ENCODE results near the gene FOS. TPM values are rescaled to one million over a fixed set of nuclear protein-coding genes. Genes with fewer than 3 reads are reported as not detected.
A peak's percentile ranks its signal among the peaks of the same experiment; 100 is the strongest.

The FOS gene
- total and polyA plus RNA-seq, 2 donors (not counting 1 experiment from before 2014, with no cell fraction given), result 103 to 4,077 TPM

- Histone ChIP-seq H3K4me3 (ENCODE audit: control extremely low read depth in 1 of 5, extremely low read depth in 1 of 5, insufficient read depth in 1 of 5, low read depth in 2 of 5, low read length in 4 of 5) (peak overlapping the region; percentile 61 to 96 (median 80)), H3K27ac (ENCODE audit: low read length in 2 of 2) (peak overlapping the region; percentile 9 to 76), H3K36me3 (replicated peaks in 1 of 2; ENCODE audit: control extremely low read depth in 1 of 2, control insufficient read depth in 1 of 2, extremely low read depth in 1 of 2, insufficient read depth in 2 of 2, low read length in 1 of 2) (peaks cover 0 to 2% of the 10 kb centered on the region in 2 experiments), H3K9me3 (ENCODE audit: control extremely low read depth in 1 of 3, control insufficient read depth in 2 of 3, insufficient read depth in 1 of 3, low read length in 2 of 3) (peaks cover 0 to 13% (median 0%) of the 10 kb centered on the region in 3 donors), H3K79me2 (ENCODE audit: control insufficient read depth, insufficient read depth, low read length) (peaks cover 4% of the 10 kb centered on the region), H3K4me2 (replicated peaks; ENCODE audit: low read depth, low read length, poor library complexity, severe bottlenecking) (peak overlapping the region; percentile 99), H4K20me1 (ENCODE audit: control insufficient read depth, insufficient read depth, low read length, poor library complexity, severe bottlenecking) (peaks cover 27% of the 10 kb centered on the region), H3K27me3 (replicated peaks in 1 of 4; ENCODE audit: control extremely low read depth in 1 of 4, control insufficient read depth in 3 of 4, insufficient read depth in 4 of 4, low read length in 3 of 4) (peaks cover 0 to 48% (median 28%) of the 10 kb centered on the region in 4 experiments), H2AFZ (ENCODE audit: insufficient read depth, low read depth, low read length, poor library complexity, severe bottlenecking) (no peak overlapping the region), H3K9ac (ENCODE audit: low read length) (peak overlapping the region; percentile 95), H3K4me1 (ENCODE audit: control insufficient read depth in 2 of 2, insufficient read depth in 2 of 2, low read length in 2 of 2) (peaks cover 59 to 63% of the 10 kb centered on the region in 2 donors)
- Mint-ChIP-seq H3K9me3 (ENCODE audit: insufficient read depth) (no peaks in the 10 kb centered on the region), H3K4me1 (peaks cover 68% of the 10 kb centered on the region), H3K27ac (peak overlapping the region; percentile 96), H3K27me3 (peaks cover 37% of the 10 kb centered on the region), H3K4me3 (peak overlapping the region; percentile 99)
- ChIA-PET CTCF (interaction anchor here (0.9 to 1.5 kb wide), 4 partner anchors 18 to 262 kb away, joined by 3 to 7 read pairs (median 4); no protein-coding TSS in a partner anchor), POLR2A (interaction anchor here (0.6 to 1.9 kb wide), 3 partner anchors 18 to 347 kb away, joined by 3 to 5 read pairs (median 3); partner anchors contain the start of gene NEK9)
- intact Hi-C loops (cut with micrococcal nuclease), result no loop called here
- TF ChIP-seq EZH2 (IDR thresholded peaks at IDR 0.05; ENCODE audit: borderline replicate concordance, insufficient read depth, low read depth, low read length, poor library complexity, severe bottlenecking), result no peak
- TF ChIP-seq, protein P1, sequence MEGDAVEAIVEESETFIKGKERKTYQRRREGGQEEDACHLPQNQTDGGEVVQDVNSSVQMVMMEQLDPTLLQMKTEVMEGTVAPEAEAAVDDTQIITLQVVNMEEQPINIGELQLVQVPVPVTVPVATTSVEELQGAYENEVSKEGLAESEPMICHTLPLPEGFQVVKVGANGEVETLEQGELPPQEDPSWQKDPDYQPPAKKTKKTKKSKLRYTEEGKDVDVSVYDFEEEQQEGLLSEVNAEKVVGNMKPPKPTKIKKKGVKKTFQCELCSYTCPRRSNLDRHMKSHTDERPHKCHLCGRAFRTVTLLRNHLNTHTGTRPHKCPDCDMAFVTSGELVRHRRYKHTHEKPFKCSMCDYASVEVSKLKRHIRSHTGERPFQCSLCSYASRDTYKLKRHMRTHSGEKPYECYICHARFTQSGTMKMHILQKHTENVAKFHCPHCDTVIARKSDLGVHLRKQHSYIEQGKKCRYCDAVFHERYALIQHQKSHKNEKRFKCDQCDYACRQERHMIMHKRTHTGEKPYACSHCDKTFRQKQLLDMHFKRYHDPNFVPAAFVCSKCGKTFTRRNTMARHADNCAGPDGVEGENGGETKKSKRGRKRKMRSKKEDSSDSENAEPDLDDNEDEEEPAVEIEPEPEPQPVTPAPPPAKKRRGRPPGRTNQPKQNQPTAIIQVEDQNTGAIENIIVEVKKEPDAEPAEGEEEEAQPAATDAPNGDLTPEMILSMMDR (IDR thresholded peaks at IDR 0.05), result no peak
- ATAC-seq (ENCODE audit: low read depth), result peak; percentile 7
- peak; percentile 90 for DNase-seq
- WGBS (ENCODE audit: insufficient coverage), result under 1% methylated on average over 81 of the region's 81 CpGs
These were observed 1.4 kb upstream of the FOS start for GRCh38 chr14:75277008-75277814.
